GM10266 (cell line): ENCODE data around the gene TMEM198.

Experiments
- DNase-seq: peaks from one replicate; pipeline ENCODE4 v3.0.0; 2012; ENCODE audit errors: extremely low spot score
- TF ChIP-seq, protein P1 (sequence below): IDR thresholded peaks from 2 replicates; pipeline ENCODE4 v1.5.1; 2012; ENCODE audit warnings: mild to moderate bottlenecking, low read depth; ENCODE audit not compliant: control insufficient read depth, insufficient read depth; ENCODE audit errors: missing control alignments

The TMEM198 gene

DNA sequence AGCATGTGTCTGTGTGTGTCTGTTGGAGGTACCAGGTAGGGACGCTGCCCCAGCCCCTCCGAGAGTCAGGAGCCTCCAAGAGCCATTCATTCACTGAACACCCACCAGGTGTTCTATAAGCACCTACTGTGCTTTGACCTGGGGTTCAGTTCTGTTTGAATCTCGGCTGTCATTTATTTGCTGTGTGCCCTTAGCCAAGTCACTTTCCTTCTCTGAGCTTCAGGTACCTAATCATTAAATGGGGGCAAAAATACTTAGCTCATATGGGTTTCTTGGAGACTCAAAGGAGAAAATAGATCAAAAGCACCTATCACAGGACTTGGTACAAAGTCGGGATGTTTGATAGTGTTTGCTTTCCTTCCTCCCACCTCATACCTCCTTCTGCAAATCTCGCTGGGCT lies 16.4 kb upstream of the TMEM198 start:
- TF ChIP-seq, protein P1, sequence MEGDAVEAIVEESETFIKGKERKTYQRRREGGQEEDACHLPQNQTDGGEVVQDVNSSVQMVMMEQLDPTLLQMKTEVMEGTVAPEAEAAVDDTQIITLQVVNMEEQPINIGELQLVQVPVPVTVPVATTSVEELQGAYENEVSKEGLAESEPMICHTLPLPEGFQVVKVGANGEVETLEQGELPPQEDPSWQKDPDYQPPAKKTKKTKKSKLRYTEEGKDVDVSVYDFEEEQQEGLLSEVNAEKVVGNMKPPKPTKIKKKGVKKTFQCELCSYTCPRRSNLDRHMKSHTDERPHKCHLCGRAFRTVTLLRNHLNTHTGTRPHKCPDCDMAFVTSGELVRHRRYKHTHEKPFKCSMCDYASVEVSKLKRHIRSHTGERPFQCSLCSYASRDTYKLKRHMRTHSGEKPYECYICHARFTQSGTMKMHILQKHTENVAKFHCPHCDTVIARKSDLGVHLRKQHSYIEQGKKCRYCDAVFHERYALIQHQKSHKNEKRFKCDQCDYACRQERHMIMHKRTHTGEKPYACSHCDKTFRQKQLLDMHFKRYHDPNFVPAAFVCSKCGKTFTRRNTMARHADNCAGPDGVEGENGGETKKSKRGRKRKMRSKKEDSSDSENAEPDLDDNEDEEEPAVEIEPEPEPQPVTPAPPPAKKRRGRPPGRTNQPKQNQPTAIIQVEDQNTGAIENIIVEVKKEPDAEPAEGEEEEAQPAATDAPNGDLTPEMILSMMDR = no peak
- no peak for DNase-seq

DNA sequence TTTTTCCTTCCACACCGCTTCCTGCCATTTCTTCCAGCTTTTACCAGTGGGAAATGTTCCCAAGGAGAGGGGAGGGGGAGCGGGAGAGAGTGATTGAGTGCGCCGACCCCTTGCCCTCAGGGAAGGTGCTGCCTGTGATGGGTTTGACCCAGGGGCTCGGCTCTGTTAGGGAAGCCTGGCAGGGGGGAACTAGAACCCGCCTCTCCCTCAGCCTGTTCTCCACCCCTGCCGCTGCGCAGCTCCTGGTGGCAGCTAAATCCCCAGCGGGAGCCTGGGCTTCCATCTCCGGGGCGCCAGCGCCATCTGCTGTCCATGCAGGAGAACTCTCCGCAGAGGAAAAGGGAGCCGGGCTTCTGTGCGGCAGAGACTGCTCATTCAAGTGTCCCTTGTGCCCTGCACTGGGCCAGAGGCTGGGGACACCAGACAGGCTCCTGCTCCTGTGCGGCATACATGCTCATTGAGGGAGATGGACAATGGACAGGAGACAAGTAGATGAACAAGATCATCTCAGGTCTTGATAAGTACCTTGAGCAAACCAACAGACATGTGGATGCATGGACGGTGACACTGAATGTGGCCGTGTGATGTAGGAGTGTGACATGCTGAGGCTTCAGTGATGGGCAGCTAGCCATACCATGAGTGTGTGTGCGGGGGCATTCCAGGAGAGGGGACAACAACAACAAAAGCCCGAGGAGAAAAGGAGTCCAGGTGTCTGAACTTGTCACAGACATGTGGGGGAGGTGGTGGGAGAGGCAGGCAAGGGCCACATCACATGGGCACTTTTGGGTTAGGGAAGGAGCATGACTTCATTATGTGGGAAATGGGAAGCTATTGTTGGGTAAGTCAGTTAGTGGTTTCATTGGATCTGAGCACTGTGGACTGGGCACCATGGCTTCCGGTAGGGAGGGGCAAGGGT lies 13.5 kb upstream of the TMEM198 start:
- TF ChIP-seq, protein P1 = peak; percentile 97
- peak; percentile 92 for DNase-seq

DNA sequence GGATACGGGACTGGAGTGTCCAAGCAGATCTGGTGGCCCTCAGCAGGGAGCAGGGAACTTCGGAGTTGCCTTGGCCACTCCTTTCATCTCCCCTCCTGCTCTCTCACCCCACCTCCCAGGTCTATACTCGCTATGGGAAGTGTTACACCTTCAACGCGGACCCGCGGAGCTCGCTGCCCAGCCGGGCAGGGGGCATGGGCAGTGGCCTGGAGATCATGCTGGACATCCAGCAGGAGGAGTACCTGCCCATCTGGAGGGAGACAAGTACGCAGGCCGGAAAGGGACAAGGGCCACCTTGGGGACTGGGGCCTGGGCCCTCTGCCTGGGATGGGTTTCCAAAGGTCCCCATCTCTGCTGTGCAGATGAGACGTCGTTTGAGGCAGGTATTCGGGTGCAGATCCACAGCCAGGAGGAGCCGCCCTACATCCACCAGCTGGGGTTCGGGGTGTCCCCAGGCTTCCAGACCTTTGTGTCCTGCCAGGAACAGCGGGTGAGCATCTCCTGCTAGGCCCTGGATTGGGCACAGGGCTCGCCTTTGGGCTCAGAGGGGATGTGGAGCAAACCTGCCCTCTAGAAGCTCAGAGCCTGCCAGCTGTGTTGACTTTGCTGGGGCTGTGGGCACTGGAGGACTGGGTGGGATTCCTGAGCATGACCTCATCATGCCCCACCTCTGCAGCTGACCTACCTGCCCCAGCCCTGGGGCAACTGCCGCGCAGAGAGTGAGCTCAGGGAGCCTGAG lies 12.0 kb upstream of the TMEM198 start:
- TF ChIP-seq, protein P1 = no peak
- DNase-seq = no peak

DNA sequence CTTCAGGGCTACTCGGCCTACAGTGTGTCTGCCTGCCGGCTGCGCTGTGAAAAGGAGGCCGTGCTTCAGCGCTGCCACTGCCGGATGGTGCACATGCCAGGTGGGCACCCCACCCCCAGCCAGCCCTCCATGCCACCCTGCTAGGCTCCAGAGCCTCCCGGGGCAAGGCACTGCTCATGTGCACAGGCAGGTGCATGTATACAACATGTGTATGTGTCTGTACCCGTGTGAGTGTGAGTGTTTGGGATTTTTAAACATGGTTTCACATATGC lies 11.5 kb upstream of the TMEM198 start:
- no peak for DNase-seq
- TF ChIP-seq, protein P1 = no peak

DNA sequence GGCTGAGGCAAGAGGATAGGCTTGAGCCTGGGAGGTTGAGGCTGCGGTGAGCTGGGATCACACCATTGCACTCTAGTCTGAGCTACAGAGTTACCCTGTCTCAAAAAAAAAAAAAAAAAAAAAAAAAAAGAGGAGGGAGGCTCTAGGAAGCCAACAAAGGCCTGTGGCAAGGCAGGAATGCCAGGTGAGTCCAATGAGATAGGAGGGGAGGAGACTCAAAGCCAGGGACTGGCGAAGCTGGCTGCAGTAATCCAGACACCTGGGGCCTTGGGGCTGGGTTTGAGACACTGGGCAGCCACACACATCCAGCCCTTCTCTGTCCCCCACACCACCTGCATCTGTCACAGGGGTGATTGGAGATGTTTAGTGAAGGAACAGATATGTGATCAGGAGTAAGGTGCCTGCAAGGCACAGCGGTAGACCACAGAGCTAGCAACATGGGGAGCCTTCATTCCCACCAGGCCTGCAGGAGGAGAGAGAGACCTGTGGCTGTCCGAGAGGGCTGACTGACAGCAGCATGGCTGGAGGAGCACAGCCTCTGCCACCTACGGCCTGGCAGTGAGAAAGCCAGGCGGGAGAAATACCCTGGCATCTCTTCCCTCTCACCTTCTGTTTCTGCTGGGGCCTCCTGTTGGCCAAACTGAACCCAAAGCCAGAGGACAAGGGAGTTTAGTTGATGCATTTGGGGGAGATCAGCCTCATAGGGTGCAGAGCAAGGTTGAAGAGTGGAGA lies 9.7 kb upstream of the TMEM198 start:
- no peak for DNase-seq
- TF ChIP-seq, protein P1 = no peak

DNA sequence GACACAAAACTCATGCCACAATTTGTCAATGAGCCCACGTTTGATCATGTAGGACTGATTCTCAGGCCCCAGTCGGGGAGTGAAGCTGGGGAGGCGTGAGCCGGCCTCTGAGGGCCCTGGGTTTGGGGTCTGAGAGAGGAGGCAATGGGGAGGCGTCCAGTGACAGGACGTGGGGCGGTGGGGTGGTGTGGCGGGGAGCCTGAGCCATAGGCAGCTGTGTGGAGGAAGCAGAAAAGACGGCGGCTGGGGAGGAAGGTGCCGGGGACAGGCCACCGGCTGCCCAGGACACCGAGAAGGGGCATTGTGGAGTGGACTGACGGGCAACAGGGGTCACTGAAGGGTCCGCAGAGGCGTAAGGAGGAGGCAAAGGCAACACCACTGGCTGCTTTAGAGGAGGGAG lies 7.4 kb upstream of the TMEM198 start:
- TF ChIP-seq, protein P1 = no peak
- DNase-seq = no peak
